Measurements from ENCODE around the gene VHLL. TPM values are rescaled to one million over a fixed set of nuclear protein-coding genes. Genes with fewer than 3 reads are reported as not detected.

VHLL gene
- total and polyA plus RNA-seq, 2 of the 13 experiments (the other 11 are each of a cell fraction or from before 2014, with no cell fraction given), result 0.24 TPM; not detected in 1

GRCh38 chr1:156291226-156292061, 7.7 kb downstream of the VHLL start (continued):
- TF ChIP-seq ZNF737 (CRISPR knock-in tag; IDR thresholded peaks at IDR 0.05; ENCODE audit: borderline replicate concordance) (no peak), AHDC1 (CRISPR knock-in tag; IDR thresholded peaks at IDR 0.05; ENCODE audit: borderline replicate concordance) (no peak), MAX (IDR thresholded peaks at IDR 0.05) (peak; percentile 89), PRMT3 (CRISPR knock-in tag; IDR thresholded peaks at IDR 0.05; ENCODE audit: borderline replicate concordance, low read depth) (no peak), ZBTB37 (CRISPR knock-in tag; IDR thresholded peaks at IDR 0.05) (no peak), TBL1XR1 (IDR thresholded peaks at IDR 0.05; ENCODE audit: borderline replicate concordance, low read length, partially characterized antibody) (no peak), STAT6 (CRISPR knock-in tag; IDR thresholded peaks at IDR 0.05; ENCODE audit: borderline replicate concordance) (peak; percentile 67; the same call in 1 of the 2 replicates), TOPORS (CRISPR knock-in tag; IDR thresholded peaks at IDR 0.05) (peak; percentile 51; the same call in 1 of the 2 replicates), ZZZ3 (CRISPR knock-in tag; IDR thresholded peaks at IDR 0.05; ENCODE audit: borderline replicate concordance) (peak; percentile 46; the same call in 1 of the 2 replicates), NFIC (IDR thresholded peaks at IDR 0.05; ENCODE audit: low read length) (no peak), ZNF761 (CRISPR knock-in tag; conservative IDR thresholded peaks at IDR 0.05) (no peak), MLX (CRISPR knock-in tag; IDR thresholded peaks at IDR 0.05) (peak; percentile 45; the same call in 1 of the 2 replicates), LRRFIP1 (CRISPR knock-in tag; conservative IDR thresholded peaks at IDR 0.05) (no peak), NFE2L2 (IDR thresholded peaks at IDR 0.05; ENCODE audit: low read length) (no peak)
